Ishikawa (cell line): Measurements from ENCODE around the gene FLOT2.

Experiments used
- CEBPB ChIP-seq: IDR thresholded peaks from 2 replicates; pipeline ENCODE4 v1.6.1; 2012
- CREB1 ChIP-seq: IDR thresholded peaks from 2 replicates; pipeline ENCODE4 v1.6.1; 2012; ENCODE audit warnings: low read depth
- EGR1 ChIP-seq: IDR thresholded peaks from 2 replicates; pipeline ENCODE4 v1.6.1; 2012
- EP300 ChIP-seq: IDR thresholded peaks from 2 replicates; pipeline ENCODE4 v1.6.1; 2012; ENCODE audit warnings: borderline replicate concordance
- FOXM1 ChIP-seq: IDR thresholded peaks from 2 replicates; pipeline ENCODE4 v1.6.1; 2012; ENCODE audit warnings: low read depth, borderline replicate concordance
- NFIC ChIP-seq: IDR thresholded peaks from 2 replicates; pipeline ENCODE4 v1.6.1; 2012
- RAD21 ChIP-seq: IDR thresholded peaks from 2 replicates; pipeline ENCODE4 v1.6.1; 2012; ENCODE audit warnings: low read depth
- TAF1 ChIP-seq: IDR thresholded peaks from 2 replicates; pipeline ENCODE4 v1.6.1; 2012; ENCODE audit warnings: low read depth, mild to moderate bottlenecking
- TCF12 ChIP-seq: IDR thresholded peaks from 2 replicates; pipeline ENCODE4 v1.6.1; 2012; ENCODE audit warnings: low read depth
- TEAD4 ChIP-seq: IDR thresholded peaks from 2 replicates; pipeline ENCODE4 v1.6.1; 2012
- YY1 ChIP-seq: IDR thresholded peaks from 2 replicates; pipeline ENCODE4 v1.6.1; 2012; ENCODE audit warnings: low read depth
- ZBTB7A ChIP-seq: IDR thresholded peaks from 2 replicates; pipeline ENCODE4 v1.6.1; 2012; ENCODE audit warnings: low read depth
- TF ChIP-seq, protein P1 (sequence below): IDR thresholded peaks from 2 replicates; pipeline ENCODE4 v1.6.1; 2012; ENCODE audit warnings: low read depth, mild to moderate bottlenecking
- TF ChIP-seq, protein P2 (sequence below): IDR thresholded peaks from 2 replicates; pipeline ENCODE4 v1.6.1; 2012
- TF ChIP-seq, protein P3 (sequence below): IDR thresholded peaks from 2 replicates; pipeline ENCODE4 v1.6.1; 2012

The FLOT2 gene, protein sequence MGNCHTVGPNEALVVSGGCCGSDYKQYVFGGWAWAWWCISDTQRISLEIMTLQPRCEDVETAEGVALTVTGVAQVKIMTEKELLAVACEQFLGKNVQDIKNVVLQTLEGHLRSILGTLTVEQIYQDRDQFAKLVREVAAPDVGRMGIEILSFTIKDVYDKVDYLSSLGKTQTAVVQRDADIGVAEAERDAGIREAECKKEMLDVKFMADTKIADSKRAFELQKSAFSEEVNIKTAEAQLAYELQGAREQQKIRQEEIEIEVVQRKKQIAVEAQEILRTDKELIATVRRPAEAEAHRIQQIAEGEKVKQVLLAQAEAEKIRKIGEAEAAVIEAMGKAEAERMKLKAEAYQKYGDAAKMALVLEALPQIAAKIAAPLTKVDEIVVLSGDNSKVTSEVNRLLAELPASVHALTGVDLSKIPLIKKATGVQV

DNA sequence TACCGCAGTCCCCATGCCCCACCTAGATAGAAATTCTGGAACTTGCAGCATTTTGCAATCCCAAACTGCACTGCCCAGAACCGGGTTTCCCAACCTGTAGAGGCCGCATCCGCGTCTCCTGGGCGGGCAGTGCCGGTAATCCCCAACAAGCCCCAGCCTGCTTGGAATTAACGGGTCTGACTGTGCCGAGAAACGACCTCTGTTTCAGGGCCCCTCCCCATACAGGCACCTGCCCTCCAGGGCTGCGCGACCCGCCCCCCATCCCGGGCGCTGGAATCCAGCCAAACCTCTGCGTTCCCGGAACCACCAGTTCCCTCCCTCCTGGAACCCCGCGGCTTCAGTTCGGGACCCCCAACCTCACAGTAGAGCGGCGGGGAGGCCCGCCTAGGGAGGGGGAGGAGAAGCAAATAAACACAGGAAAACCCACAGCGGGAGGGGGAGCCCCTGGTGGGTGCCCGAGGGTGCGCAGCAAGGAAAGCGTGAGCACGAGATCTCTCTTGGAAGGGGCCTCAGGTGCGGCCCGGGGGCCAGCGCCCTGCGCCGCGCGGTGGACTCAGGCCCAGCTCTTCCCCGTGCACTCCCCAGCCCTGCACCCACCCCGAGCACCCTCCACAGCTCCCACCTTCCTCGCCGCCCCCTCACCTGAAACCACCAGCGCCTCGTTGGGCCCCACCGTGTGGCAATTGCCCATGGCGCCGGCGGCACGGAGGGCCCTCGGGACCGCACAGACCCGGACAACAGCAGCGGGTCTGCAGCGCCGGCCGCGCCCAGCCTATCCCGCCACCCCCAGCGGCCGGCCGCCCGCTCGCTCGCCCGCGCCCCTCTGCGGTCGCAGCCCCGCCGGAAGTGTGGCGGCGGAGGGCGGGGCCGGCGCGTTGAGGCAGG is at the start of gene FLOT2:
Gene FLOT2, minus strand, starts transcription at position 850 of the 885 bp plus-strand sequence. Its CDS starts 159 bp downstream, at position 691.
- TF ChIP-seq RAD21, result no peak
- TF ChIP-seq TAF1, result peak; percentile 53; the same call in 1 of the 2 replicates
- no peak; the same call in 1 of the 2 replicates for TF ChIP-seq YY1
- peak; percentile 10; the same call in 1 of the 2 replicates for TF ChIP-seq TEAD4
- TF ChIP-seq ZBTB7A, result peak; percentile 86; the same call in 1 of the 2 replicates
- TF ChIP-seq, protein P1, sequence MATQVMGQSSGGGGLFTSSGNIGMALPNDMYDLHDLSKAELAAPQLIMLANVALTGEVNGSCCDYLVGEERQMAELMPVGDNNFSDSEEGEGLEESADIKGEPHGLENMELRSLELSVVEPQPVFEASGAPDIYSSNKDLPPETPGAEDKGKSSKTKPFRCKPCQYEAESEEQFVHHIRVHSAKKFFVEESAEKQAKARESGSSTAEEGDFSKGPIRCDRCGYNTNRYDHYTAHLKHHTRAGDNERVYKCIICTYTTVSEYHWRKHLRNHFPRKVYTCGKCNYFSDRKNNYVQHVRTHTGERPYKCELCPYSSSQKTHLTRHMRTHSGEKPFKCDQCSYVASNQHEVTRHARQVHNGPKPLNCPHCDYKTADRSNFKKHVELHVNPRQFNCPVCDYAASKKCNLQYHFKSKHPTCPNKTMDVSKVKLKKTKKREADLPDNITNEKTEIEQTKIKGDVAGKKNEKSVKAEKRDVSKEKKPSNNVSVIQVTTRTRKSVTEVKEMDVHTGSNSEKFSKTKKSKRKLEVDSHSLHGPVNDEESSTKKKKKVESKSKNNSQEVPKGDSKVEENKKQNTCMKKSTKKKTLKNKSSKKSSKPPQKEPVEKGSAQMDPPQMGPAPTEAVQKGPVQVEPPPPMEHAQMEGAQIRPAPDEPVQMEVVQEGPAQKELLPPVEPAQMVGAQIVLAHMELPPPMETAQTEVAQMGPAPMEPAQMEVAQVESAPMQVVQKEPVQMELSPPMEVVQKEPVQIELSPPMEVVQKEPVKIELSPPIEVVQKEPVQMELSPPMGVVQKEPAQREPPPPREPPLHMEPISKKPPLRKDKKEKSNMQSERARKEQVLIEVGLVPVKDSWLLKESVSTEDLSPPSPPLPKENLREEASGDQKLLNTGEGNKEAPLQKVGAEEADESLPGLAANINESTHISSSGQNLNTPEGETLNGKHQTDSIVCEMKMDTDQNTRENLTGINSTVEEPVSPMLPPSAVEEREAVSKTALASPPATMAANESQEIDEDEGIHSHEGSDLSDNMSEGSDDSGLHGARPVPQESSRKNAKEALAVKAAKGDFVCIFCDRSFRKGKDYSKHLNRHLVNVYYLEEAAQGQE, result no peak
- peak; percentile 40 for TF ChIP-seq EGR1
- TF ChIP-seq TCF12, result no peak; the same call in 1 of the 2 replicates
- no peak for TF ChIP-seq FOXM1
- peak; percentile 85 for TF ChIP-seq NFIC
- TF ChIP-seq, protein P2, sequence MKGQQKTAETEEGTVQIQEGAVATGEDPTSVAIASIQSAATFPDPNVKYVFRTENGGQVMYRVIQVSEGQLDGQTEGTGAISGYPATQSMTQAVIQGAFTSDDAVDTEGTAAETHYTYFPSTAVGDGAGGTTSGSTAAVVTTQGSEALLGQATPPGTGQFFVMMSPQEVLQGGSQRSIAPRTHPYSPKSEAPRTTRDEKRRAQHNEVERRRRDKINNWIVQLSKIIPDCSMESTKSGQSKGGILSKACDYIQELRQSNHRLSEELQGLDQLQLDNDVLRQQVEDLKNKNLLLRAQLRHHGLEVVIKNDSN, result no peak
- TF ChIP-seq, protein P3, sequence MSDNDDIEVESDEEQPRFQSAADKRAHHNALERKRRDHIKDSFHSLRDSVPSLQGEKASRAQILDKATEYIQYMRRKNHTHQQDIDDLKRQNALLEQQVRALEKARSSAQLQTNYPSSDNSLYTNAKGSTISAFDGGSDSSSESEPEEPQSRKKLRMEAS, result no peak; the same call in 1 of the 2 replicates
- TF ChIP-seq EP300, result peak; percentile 39; the same call in 1 of the 2 replicates
- TF ChIP-seq CREB1, result no peak
- no peak for TF ChIP-seq CEBPB

- TF ChIP-seq TAF1 (no peak), YY1 (no peak), NFIC (no peak), RAD21 (no peak), EP300 (no peak), CEBPB (no peak), TCF12 (no peak), ZBTB7A (no peak), EGR1 (no peak), TEAD4 (no peak), FOXM1 (no peak), CREB1 (no peak)
- TF ChIP-seq, protein P2, result no peak
- TF ChIP-seq, protein P3, result no peak
- TF ChIP-seq, protein P1, result no peak
Observed at GRCh38 chr17:28946239-28946638, 48.7 kb upstream of the FLOT2 start.

- TF ChIP-seq, protein P3, result no peak
- TF ChIP-seq EP300 (no peak), FOXM1 (no peak), RAD21 (no peak), CEBPB (no peak), TAF1 (no peak), TEAD4 (no peak), ZBTB7A (no peak), EGR1 (no peak), NFIC (no peak), TCF12 (no peak), CREB1 (no peak), YY1 (no peak)
- TF ChIP-seq, protein P2, result no peak
- TF ChIP-seq, protein P1, result no peak
Observed at GRCh38 chr17:28944862-28945741, 47.6 kb upstream of the FLOT2 start.
